RWPE1 (cell line): Measurements from ENCODE around the gene C5orf46.

Experiments
- CTCF ChIA-PET: fragments of 350-600 bp; sonication (Branson Sonifier 250); formaldehyde crosslinking; extraction: SDS; loops from one replicate; lab custom pipeline; 2021; lab: Yijun Ruan, JAX
- POLR2A ChIA-PET: fragments of 400-600 bp; formaldehyde crosslinking; extraction: SDS; loops from one replicate; lab custom pipeline; 2020; ENCODE audit warnings: antibody characterized with exemption; ENCODE audit not compliant: low non-redundant PET; lab: Yijun Ruan, JAX
- DNase-seq: peaks from one replicate; pipeline ENCODE4 v3.0.0; 2012; ENCODE audit warnings: low spot score
- H3K27ac ChIP-seq: fragments of 450-650 bp; 2 replicates; pipeline ENCODE4 v1.5.1; 2017
- TF ChIP-seq, protein P1 (sequence below): fragments of 450-650 bp; conservative IDR thresholded peaks from 2 replicates; pipeline ENCODE4 v1.5.1; 2017; ENCODE audit warnings: low read depth, mild to moderate bottlenecking

Gene C5orf46

DNA sequence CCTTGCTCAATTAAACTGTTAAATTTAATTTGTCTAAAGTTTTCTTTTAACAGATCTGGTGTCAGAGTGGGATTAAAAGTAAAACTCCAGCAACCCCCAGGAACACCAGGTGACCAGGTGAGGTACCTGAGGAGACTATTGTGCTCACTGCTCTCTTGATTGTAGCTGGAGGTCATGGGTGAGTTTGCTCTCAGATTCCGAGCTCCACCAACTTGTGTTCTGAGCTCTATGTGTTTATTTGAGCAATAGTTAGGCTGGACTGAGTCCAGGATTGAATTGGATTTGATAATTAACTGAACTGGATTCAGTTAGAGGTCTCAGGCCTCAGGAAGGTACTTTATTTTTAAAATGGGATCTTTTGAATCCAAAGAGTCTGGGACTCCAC, 45.7 kb downstream of the C5orf46 start:
- ChIA-PET CTCF (interaction anchor here (0.6 kb wide), 1 partner anchor 271 kb away, joined by 4 read pairs; no protein-coding TSS in a partner anchor), POLR2A (no interaction called here)
- DNase-seq, result no peak
- no peak overlapping the region for H3K27ac ChIP-seq
- TF ChIP-seq, protein P1, sequence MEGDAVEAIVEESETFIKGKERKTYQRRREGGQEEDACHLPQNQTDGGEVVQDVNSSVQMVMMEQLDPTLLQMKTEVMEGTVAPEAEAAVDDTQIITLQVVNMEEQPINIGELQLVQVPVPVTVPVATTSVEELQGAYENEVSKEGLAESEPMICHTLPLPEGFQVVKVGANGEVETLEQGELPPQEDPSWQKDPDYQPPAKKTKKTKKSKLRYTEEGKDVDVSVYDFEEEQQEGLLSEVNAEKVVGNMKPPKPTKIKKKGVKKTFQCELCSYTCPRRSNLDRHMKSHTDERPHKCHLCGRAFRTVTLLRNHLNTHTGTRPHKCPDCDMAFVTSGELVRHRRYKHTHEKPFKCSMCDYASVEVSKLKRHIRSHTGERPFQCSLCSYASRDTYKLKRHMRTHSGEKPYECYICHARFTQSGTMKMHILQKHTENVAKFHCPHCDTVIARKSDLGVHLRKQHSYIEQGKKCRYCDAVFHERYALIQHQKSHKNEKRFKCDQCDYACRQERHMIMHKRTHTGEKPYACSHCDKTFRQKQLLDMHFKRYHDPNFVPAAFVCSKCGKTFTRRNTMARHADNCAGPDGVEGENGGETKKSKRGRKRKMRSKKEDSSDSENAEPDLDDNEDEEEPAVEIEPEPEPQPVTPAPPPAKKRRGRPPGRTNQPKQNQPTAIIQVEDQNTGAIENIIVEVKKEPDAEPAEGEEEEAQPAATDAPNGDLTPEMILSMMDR, result no peak

- H3K27ac ChIP-seq, result no peak overlapping the region
- no peak for DNase-seq
- ChIA-PET CTCF (interaction anchor here (0.6 kb wide), 4 partner anchors 244 to 704 kb away, joined by 3 to 5 read pairs (median 4); no protein-coding TSS in a partner anchor), POLR2A (no interaction called here)
- TF ChIP-seq, protein P1, result no peak
These were observed 46.2 kb downstream of the C5orf46 start for GRCh38 chr5:147859962-147860640.

- ChIA-PET CTCF (interaction anchor here (0.6 to 2.0 kb wide), 7 partner anchors 16 to 609 kb away, joined by 3 to 13 read pairs (median 4); no protein-coding TSS in a partner anchor), POLR2A (no interaction called here)
- TF ChIP-seq, protein P1, result no peak
- DNase-seq, result no peak
- no peak overlapping the region for H3K27ac ChIP-seq
These were observed 47.8 kb downstream of the C5orf46 start for GRCh38 chr5:147858565-147858964.

DNA sequence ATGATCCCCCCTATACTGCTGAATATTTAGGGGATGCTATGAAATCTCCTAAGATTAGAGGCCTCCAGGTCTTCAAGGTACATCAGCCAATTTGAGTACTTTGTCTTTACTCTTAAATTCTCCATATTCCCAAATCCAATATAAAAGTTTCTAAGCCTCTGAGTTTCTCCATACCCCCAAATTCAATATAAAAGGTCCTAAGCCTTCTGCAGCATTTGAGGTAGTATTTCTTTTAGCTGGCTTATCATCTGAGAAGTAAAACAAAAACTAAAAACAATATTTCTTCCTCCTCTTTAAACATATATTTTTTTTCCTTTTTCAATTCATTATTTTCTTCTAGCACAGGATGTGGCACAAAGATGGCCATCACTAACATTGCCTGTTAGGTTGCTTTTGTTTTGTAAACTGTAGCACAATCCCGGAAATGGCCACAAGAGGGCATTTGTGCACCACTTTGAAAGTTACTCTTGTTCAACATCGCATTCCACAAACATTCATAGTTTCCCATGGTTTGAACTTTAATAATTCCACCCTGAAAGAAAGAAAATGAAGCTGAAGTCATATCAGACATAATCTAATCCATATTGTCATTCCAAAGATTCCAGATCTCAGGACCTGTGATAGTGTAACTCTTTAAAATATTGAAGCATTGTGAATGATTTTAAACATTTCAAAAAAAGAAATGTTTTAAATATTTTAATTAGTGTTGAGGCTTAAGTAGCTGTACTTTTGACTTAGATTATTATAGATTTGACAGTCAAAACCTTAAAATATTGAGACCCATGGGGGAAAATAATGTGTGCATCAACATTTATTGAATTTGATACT, 48.8 kb downstream of the C5orf46 start:
- peak; percentile 53 for DNase-seq
- H3K27ac ChIP-seq, result no peak overlapping the region
- POLR2A ChIA-PET, result no interaction called here
- CTCF ChIA-PET, result interaction anchor here (0.5 to 2.0 kb wide), 25 partner anchors 11 to 1034 kb away, joined by 3 to 13 read pairs (median 3); no protein-coding TSS in a partner anchor
- TF ChIP-seq, protein P1, result peak; percentile 97

GRCh38 chr5:147856801-147857200, 49.5 kb downstream of the C5orf46 start:
- CTCF ChIA-PET, result interaction anchor here (0.5 to 2.0 kb wide), 7 partner anchors 12 to 584 kb away, joined by 3 to 6 read pairs (median 4); no protein-coding TSS in a partner anchor
- DNase-seq, result no peak
- TF ChIP-seq, protein P1, result no peak
- H3K27ac ChIP-seq, result no peak overlapping the region
- POLR2A ChIA-PET, result no interaction called here

DNA sequence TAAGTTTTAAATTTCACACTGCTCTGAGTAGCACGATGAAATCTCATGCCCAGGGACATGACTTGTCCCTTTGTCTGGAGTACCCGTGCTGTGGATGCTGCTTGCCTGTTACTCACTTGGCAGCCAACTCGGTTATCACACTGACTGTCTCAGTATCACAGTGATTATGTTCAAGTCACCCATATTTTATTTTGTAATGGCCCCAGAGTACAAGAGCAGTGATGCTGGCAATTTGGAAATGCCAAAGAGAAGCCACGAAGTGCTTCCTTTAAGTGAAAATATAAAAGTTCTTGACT, 50.6 kb downstream of the C5orf46 start:
- TF ChIP-seq, protein P1, result no peak
- H3K27ac ChIP-seq, result no peak overlapping the region
- ChIA-PET CTCF (no interaction called here), POLR2A (no interaction called here)
- DNase-seq, result no peak
